ENCODE results near the gene DYSF.

DNA sequence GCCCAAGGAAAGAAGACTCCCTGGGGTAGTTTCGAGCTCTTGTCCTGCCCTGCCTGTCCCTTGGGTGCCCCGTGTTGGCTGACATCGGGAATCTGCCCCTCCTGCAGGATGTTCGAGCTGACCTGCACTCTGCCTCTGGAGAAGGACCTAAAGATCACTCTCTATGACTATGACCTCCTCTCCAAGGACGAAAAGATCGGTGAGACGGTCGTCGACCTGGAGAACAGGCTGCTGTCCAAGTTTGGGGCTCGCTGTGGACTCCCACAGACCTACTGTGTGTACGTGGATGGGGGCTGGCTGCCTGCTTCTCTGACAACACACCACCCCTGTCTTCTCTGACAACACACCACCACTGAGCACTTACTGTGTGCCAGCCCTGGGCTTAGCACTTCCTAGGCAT lies 210.8 kb downstream of the DYSF start:
- no peak for TF ChIP-seq ZFX (IDR thresholded peaks at IDR 0.05; ENCODE audit: borderline replicate concordance)
- TF ChIP-seq, protein P1, sequence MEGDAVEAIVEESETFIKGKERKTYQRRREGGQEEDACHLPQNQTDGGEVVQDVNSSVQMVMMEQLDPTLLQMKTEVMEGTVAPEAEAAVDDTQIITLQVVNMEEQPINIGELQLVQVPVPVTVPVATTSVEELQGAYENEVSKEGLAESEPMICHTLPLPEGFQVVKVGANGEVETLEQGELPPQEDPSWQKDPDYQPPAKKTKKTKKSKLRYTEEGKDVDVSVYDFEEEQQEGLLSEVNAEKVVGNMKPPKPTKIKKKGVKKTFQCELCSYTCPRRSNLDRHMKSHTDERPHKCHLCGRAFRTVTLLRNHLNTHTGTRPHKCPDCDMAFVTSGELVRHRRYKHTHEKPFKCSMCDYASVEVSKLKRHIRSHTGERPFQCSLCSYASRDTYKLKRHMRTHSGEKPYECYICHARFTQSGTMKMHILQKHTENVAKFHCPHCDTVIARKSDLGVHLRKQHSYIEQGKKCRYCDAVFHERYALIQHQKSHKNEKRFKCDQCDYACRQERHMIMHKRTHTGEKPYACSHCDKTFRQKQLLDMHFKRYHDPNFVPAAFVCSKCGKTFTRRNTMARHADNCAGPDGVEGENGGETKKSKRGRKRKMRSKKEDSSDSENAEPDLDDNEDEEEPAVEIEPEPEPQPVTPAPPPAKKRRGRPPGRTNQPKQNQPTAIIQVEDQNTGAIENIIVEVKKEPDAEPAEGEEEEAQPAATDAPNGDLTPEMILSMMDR (IDR thresholded peaks at IDR 0.05): no peak

All from 22Rv1 (cell line).